ENCODE results near the gene TIAM1.

TIAM1 gene

DNA sequence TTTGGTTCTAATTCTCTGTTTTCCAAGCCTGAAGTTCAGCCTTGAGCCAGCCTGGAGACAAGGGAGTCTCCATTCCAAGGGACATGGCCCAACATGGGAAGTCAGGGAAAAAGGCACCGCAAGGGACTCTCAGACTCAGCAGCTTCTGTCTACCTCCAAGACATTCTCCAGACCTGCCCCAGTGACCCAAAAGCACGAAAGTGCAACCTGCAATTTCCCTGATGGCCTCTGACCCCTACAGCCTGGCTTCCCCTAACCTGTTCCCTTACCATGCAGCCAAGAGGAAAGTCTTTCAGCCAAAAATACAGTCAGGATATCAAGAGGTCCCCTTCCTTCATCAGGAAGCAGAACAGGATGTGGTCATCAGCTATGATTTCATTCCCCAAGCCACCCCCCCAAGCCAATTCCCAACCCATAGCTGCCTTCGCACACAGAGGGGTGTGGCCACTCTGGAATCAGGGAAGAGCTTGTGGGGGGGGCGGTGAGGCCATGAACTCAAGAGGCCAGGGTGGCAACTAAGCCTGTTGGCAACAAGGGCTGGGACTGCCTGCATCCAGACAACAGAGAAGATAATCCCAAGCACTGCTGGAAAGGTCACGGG is 59.2 kb downstream of the TIAM1 start:
- H2AFZ ChIP-seq (ENCODE audit: low read depth, low read length): no peak overlapping the region
- H3K4me1 ChIP-seq (ENCODE audit: insufficient read depth, low read length): no peaks in the 10 kb centered on the region
- H3K27me3 ChIP-seq (ENCODE audit: insufficient read depth, low read length): no peaks in the 10 kb centered on the region
- no peaks in the 10 kb centered on the region for H3K36me3 ChIP-seq (ENCODE audit: insufficient read depth, low read length)
- H3K9me3 ChIP-seq (ENCODE audit: low read length): no peaks in the 10 kb centered on the region
- H3K4me3 ChIP-seq (ENCODE audit: low read length): no peak overlapping the region

DNA sequence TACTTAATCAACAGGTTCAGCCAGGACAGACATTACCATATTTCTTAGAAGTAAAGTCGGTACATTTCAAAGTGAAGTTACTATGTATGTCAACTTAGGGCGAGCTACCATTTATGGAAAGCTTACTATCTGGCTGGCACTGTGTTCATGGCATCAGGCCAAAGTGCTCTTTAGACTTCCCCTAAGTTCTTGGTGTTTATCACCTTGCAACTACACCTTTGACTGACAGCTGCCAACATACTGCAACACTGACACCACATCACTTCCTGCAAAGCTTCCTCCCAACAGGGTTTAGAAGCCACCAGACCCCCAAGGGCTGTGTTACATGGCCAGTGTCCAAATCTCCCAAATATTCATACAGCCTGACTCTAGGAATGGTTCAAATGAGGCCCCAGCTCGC is 61.0 kb downstream of the TIAM1 start:
- Histone ChIP-seq H3K9me3 (ENCODE audit: low read length) (no peaks in the 10 kb centered on the region), H2AFZ (ENCODE audit: low read depth, low read length) (no peak overlapping the region), H3K4me1 (ENCODE audit: insufficient read depth, low read length) (no peaks in the 10 kb centered on the region), H3K4me3 (ENCODE audit: low read length) (no peak overlapping the region), H3K27me3 (ENCODE audit: insufficient read depth, low read length) (no peaks in the 10 kb centered on the region), H3K36me3 (ENCODE audit: insufficient read depth, low read length) (no peaks in the 10 kb centered on the region)

DNA sequence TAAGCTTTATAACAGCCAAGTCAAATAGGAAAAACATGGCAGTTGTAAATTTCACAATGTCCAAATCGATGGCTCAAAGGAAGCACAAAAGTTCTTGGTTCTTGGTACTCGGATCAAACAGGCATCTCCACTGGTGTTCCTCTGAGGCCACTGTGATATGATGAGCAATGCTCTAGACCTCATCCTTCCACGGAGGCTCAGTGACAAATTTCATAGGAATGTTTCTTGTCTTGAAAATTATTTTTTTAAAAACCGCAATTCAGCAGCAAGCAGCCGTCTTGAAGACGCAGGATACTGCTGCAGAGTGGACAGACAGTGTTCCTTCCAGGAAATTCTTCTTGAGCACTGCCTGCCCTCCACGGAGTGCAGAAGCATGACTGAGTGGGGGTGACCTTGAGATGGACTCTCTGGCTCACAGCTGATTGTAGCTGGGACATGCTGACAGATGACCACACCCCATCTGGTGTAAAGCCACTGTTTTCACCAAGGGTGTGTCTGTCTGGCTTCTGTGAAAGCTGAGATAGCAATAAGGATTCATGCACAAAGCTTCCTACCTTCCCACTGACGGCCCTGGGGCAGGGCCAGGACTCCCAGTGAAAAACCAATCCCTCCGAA is 61.9 kb downstream of the TIAM1 start:
- H3K4me3 ChIP-seq (ENCODE audit: low read length): no peak overlapping the region

DNA sequence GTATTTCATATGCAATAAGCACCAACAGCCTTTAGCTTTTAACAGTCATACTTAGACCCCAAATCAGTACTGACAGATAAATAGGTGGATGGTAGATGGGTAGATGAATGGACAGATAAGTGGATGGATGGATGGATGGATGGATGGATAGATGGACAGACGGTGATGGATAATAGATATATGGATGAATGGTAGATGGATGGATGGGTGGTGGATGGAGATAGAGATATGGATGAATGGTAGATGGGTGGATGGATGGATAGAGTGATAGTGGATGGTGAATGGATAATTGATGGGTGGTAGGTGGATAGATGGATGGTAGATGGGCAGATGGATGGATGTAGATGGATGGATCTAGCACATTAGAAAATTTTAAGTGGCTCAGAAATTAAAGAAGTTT is 62.5 kb downstream of the TIAM1 start:
- Histone ChIP-seq H3K36me3 (ENCODE audit: insufficient read depth, low read length) (no peaks in the 10 kb centered on the region), H3K4me1 (ENCODE audit: insufficient read depth, low read length) (no peaks in the 10 kb centered on the region), H3K4me3 (ENCODE audit: low read length) (no peak overlapping the region), H2AFZ (ENCODE audit: low read depth, low read length) (no peak overlapping the region), H3K27me3 (ENCODE audit: insufficient read depth, low read length) (no peaks in the 10 kb centered on the region), H3K9me3 (ENCODE audit: low read length) (no peaks in the 10 kb centered on the region)

More for the DNA sequence above, 61.9 kb downstream of the TIAM1 start:
- Histone ChIP-seq H2AFZ (ENCODE audit: low read depth, low read length) (no peak overlapping the region), H3K27me3 (ENCODE audit: insufficient read depth, low read length) (no peaks in the 10 kb centered on the region), H3K36me3 (ENCODE audit: insufficient read depth, low read length) (no peaks in the 10 kb centered on the region), H3K9me3 (ENCODE audit: low read length) (no peaks in the 10 kb centered on the region), H3K4me1 (ENCODE audit: insufficient read depth, low read length) (no peaks in the 10 kb centered on the region)

DNA sequence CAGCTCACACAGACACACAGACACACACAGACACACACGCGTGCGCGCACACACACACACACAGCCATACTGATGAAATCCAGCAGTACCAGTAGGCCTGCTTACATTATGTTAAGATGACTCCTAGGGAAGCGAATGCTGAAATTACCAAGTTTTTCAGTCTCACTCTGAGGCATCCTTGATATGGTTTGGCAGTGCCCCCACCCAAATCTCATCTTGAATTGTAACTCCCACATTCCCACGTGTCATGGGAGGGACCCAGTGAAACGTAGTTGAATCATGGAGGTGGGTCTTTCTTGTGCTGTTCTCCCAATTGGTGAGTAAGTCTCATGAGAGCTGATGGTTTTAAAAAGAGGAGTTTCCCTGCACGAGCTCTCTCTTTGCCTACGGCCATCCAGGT is 64.1 kb downstream of the TIAM1 start:
- no peak overlapping the region for H2AFZ ChIP-seq (ENCODE audit: low read depth, low read length)
- H3K4me1 ChIP-seq (ENCODE audit: insufficient read depth, low read length): no peaks in the 10 kb centered on the region
- no peaks in the 10 kb centered on the region for H3K36me3 ChIP-seq (ENCODE audit: insufficient read depth, low read length)
- no peaks in the 10 kb centered on the region for H3K9me3 ChIP-seq (ENCODE audit: low read length)
- H3K27me3 ChIP-seq (ENCODE audit: insufficient read depth, low read length): no peaks in the 10 kb centered on the region
- H3K4me3 ChIP-seq (ENCODE audit: low read length): no peak overlapping the region

DNA sequence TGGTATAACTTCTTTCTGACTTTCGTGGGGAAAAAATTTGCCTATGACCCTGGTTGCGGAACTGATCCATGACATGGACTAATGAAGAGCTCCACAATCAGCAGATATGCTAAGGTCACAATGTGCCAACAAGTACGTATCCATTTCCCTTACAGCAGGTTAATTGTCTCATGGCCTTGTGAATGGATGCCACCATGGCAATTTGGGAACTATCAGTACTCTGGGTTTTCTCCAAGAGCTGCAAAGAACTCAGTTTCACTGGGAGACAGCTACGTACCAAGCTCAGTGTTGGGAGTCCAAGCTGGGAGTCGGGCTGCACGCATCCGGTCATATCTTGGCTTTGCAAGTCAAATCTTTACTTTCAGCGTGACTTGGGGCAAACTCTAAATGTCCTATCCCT is 64.8 kb downstream of the TIAM1 start:
- no peak overlapping the region for H2AFZ ChIP-seq (ENCODE audit: low read depth, low read length)
- H3K4me3 ChIP-seq (ENCODE audit: low read length): no peak overlapping the region
- no peaks in the 10 kb centered on the region for H3K27me3 ChIP-seq (ENCODE audit: insufficient read depth, low read length)
- H3K4me1 ChIP-seq (ENCODE audit: insufficient read depth, low read length): no peaks in the 10 kb centered on the region
- no peaks in the 10 kb centered on the region for H3K36me3 ChIP-seq (ENCODE audit: insufficient read depth, low read length)
- H3K9me3 ChIP-seq (ENCODE audit: low read length): no peaks in the 10 kb centered on the region

DNA sequence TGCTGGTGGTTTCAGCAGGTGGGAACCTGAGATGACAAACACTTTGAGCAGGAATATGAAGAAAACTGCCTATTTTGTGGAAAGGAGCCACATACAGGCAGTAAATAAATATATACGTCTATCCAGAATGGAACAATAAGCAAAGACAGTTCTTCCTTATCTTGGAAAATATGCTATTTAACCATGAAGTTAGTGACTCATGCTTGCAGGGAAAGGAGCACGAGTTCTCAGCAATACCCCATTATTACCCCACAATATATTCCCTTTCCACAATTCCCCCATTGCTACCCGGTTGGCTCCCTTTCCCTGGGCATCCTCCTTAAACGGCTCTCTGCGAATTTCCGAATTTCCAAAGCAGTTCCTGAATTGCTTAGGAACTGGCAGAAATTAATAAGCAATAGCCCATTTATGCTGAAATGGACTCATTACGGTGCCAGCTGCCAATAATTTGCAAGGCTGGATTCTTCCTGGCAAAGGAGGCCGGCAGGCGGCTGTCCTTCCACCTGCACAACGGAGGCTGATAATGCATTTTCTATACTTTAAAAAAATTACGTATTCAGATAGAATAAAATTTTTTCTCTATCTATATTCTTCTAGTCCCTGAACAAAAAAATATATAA is 65.4 kb downstream of the TIAM1 start:
- no peaks in the 10 kb centered on the region for H3K27me3 ChIP-seq (ENCODE audit: insufficient read depth, low read length)
- H3K4me1 ChIP-seq (ENCODE audit: insufficient read depth, low read length): no peaks in the 10 kb centered on the region
- no peaks in the 10 kb centered on the region for H3K36me3 ChIP-seq (ENCODE audit: insufficient read depth, low read length)
- H3K9me3 ChIP-seq (ENCODE audit: low read length): no peaks in the 10 kb centered on the region
- H2AFZ ChIP-seq (ENCODE audit: low read depth, low read length): no peak overlapping the region
- H3K4me3 ChIP-seq (ENCODE audit: low read length): no peak overlapping the region

DNA sequence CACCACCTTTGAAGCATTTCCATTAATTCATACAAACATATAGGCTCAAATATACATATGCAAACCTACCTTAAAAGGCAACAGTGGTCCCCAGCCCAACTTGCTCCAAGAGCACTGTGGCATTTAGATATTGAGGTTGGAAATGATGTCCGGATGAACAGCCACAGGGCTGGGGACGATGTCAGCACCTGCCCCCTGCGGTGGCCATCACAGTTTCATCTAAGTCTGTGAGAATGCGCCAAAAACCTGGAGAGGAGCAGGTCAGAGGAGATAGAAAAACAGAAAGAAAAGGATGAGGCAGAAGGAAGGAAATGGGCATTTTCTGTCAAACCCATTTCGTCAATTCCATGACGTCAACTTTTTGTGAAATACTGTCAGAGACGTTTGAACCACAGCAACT is 67.4 kb downstream of the TIAM1 start:
- H3K9me3 ChIP-seq (ENCODE audit: low read length): no peaks in the 10 kb centered on the region
- H3K4me3 ChIP-seq (ENCODE audit: low read length): no peak overlapping the region
- no peaks in the 10 kb centered on the region for H3K36me3 ChIP-seq (ENCODE audit: insufficient read depth, low read length)
- no peaks in the 10 kb centered on the region for H3K4me1 ChIP-seq (ENCODE audit: insufficient read depth, low read length)
- no peak overlapping the region for H2AFZ ChIP-seq (ENCODE audit: low read depth, low read length)
- H3K27me3 ChIP-seq (ENCODE audit: insufficient read depth, low read length): no peaks in the 10 kb centered on the region

DNA sequence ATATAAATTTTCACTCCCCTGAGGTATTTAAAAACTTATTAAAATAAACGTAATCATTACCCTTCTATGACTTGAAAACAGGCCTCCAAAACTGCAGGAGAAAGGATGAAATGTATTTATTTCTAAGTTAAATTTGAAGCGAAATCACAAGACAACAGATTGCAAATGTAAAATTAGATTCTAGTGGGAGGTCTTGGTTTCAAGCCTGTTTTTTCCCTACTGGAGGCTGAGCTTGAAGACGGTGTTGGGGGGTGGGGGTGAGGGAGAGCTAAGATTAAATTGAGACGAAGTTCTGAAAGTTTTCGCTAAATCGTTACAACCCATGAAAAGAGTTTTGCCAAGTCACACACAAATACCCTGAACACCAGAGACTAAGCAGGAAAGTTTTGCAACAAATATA is 68.2 kb downstream of the TIAM1 start:
- no peaks in the 10 kb centered on the region for H3K27me3 ChIP-seq (ENCODE audit: insufficient read depth, low read length)
- no peaks in the 10 kb centered on the region for H3K4me1 ChIP-seq (ENCODE audit: insufficient read depth, low read length)
- no peaks in the 10 kb centered on the region for H3K36me3 ChIP-seq (ENCODE audit: insufficient read depth, low read length)
- H2AFZ ChIP-seq (ENCODE audit: low read depth, low read length): no peak overlapping the region
- H3K9me3 ChIP-seq (ENCODE audit: low read length): no peaks in the 10 kb centered on the region
- no peak overlapping the region for H3K4me3 ChIP-seq (ENCODE audit: low read length)

DNA sequence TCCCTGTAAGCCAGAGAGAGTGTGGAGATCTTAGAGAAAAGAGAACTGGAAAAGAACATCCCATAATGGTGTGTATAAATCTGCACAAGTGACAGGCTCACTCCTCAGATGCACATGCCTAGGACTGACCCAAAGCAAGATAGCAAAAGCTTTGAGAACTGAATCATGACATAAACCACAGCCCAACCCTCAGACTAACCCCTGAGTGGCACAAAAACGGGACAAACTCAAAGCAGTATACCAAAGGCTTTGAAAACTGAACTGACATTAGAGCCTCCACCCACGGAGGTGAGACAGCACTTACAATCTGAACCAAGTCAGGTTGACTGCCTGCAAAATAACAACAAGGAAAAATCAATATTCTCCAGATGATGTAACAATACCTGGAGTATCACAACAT is 70.8 kb downstream of the TIAM1 start:
- Histone ChIP-seq H2AFZ (ENCODE audit: low read depth, low read length) (no peak overlapping the region), H3K27me3 (ENCODE audit: insufficient read depth, low read length) (no peaks in the 10 kb centered on the region), H3K4me3 (ENCODE audit: low read length) (no peak overlapping the region), H3K9me3 (ENCODE audit: low read length) (no peaks in the 10 kb centered on the region), H3K36me3 (ENCODE audit: insufficient read depth, low read length) (no peaks in the 10 kb centered on the region), H3K4me1 (ENCODE audit: insufficient read depth, low read length) (no peaks in the 10 kb centered on the region)

DNA sequence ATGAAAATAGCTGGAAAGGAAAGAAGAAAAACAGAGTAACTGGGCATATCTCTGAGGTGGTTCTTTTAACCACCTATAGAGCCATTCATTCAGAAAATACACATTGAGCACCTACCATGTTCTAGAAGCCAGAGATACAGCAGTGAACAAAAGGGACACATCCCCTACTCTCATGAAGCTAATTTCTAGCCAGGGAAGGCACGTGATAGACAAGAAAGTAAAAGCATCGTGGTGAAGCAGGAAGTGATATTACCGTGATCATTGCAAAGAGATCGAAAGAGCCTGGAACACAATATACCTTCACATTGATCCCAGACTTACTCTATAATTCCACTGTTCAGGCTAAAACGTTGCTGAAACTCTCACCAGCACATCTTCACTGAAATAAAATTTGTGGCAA is 76.0 kb downstream of the TIAM1 start:
- Histone ChIP-seq H3K4me1 (ENCODE audit: insufficient read depth, low read length) (no peaks in the 10 kb centered on the region), H3K27me3 (ENCODE audit: insufficient read depth, low read length) (no peaks in the 10 kb centered on the region), H3K36me3 (ENCODE audit: insufficient read depth, low read length) (no peaks in the 10 kb centered on the region), H3K9me3 (ENCODE audit: low read length) (no peaks in the 10 kb centered on the region), H3K4me3 (ENCODE audit: low read length) (no peak overlapping the region), H2AFZ (ENCODE audit: low read depth, low read length) (no peak overlapping the region)

DNA sequence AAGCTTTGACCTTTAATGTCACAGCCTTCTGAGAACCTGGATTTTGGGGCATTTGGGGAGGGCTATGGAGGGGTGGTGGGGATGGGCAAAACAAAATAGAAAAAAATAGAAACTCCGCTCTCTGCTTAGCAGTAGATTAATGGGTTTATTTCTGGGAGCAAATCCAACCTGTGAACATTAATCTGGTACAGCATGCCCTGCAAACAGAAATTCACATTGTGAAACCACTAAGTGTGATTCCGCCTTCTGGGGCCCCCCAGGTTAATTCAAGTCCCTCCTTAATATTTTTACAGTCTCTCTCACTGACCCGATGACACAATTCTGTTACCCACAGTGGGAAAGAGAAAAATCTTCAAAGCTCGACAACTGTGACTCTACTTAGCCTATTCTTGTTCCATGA is 76.4 kb downstream of the TIAM1 start:
- Histone ChIP-seq H3K27me3 (ENCODE audit: insufficient read depth, low read length) (no peaks in the 10 kb centered on the region), H2AFZ (ENCODE audit: low read depth, low read length) (no peak overlapping the region), H3K36me3 (ENCODE audit: insufficient read depth, low read length) (no peaks in the 10 kb centered on the region), H3K4me3 (ENCODE audit: low read length) (no peak overlapping the region), H3K4me1 (ENCODE audit: insufficient read depth, low read length) (no peaks in the 10 kb centered on the region), H3K9me3 (ENCODE audit: low read length) (no peaks in the 10 kb centered on the region)

DNA sequence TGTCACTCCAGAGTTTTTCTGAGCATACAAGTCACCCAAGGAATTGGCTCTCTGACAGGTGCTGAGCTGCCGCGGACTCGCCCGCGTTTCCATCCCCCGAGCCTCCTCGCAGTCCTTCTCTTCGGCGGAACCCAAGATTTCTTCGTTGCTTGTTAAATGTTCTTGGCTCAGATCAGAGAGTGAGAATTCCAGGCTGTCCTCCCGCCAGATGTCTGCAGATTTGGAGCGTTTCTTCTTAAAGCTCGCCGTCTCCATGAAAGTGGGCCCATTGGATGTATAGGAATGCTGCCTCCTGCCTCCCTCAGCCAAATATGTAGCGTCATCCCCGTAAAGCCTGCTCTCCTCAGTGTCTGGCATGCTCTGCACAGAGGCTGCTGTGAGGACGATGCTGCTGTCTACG is 77.8 kb downstream of the TIAM1 start:
- H3K27me3 ChIP-seq (ENCODE audit: insufficient read depth, low read length): no peaks in the 10 kb centered on the region
- H3K36me3 ChIP-seq (ENCODE audit: insufficient read depth, low read length): no peaks in the 10 kb centered on the region
- H3K9me3 ChIP-seq (ENCODE audit: low read length): no peaks in the 10 kb centered on the region
- H2AFZ ChIP-seq (ENCODE audit: low read depth, low read length): no peak overlapping the region
- H3K4me3 ChIP-seq (ENCODE audit: low read length): no peak overlapping the region
- no peaks in the 10 kb centered on the region for H3K4me1 ChIP-seq (ENCODE audit: insufficient read depth, low read length)

All from neuron (in vitro differentiated cells).